ENCODE data around the gene GRPEL1. TPM values are rescaled to one million over a fixed set of nuclear protein-coding genes. Genes with fewer than 3 reads are reported as not detected.

GRPEL1 gene
- total RNA-seq, 1 donor from 2014 or later: 55.4 TPM

DNA sequence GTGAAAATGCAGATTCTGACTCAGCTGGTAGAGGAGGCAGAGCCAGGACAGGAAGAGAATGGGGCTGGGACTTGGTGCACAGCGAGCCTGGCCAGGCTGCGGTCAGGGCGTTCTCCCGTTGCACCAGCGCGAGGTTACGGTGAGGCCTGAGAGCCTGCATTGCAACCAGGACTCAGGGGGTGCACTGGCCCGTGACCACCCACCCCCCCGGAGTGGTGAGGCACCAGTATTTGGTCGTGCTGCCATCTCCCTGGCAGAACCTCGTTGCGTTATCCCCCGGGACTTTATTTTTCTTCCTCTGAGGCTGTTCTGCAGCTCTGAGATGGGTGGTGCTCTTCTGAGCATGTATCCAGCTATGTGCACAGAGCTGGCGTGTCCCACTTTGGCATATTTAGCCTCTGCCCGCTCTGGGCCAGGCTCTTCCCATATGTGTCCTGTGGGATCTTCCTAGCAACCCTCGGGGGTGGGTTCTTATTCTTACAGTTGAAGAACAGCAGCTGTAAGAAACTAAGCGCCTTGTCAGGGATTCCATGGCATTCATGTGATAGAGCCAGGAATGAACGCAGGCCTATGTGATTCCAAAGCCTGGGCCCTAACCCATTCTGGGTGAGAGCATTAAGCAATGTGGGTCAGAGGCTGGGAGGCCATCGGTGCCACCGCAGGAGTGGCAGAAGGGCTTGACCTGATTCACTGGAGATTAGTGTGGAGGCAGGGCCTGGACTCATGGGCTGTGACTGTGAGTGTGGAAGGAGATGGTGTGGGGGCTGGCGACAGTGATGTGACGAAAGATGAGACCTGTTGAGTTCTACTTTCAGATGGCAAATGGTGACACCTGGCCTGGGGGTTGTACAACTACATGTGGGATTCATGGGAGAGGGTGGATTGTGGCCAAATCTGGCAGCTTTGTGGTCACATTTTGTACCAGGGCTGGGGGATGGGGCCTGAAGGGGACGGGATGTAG, 21.6 kb downstream of the GRPEL1 start:
- DNase-seq (ENCODE audit: low read depth, low spot score): no peak

DNA sequence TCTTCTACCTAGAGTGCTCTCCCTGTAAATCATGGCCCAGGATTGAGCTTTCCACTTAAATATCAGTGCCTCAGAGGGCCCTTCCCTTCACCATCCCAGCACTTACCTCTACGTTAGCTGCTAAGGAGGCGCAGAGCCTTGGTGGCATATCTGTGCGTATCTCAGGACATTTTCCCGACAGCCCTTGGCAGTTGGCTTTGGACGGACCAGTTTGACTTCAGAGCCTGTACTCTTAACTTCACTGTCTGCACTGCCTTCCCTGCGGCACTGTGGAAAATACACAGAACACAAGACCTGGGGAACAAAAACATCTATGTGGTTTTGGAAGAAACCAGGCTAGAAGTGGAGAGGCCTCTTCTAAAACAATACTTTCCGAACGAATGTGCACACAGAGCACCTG, 22.3 kb downstream of the GRPEL1 start:
- no peak for DNase-seq (ENCODE audit: low read depth, low spot score)

GRCh38 chr4:7044137-7044930, 23.5 kb downstream of the GRPEL1 start:
- DNase-seq (ENCODE audit: low read depth, low spot score): no peak

- no peak for DNase-seq (ENCODE audit: low read depth, low spot score)
Observed at GRCh38 chr4:7043284-7044136, 24.4 kb downstream of the GRPEL1 start, which contains the start of gene TADA2B. TADA2B (plus strand) TSS chr4:7043372; CDS start chr4:7043580, 208 bp downstream.

DNA sequence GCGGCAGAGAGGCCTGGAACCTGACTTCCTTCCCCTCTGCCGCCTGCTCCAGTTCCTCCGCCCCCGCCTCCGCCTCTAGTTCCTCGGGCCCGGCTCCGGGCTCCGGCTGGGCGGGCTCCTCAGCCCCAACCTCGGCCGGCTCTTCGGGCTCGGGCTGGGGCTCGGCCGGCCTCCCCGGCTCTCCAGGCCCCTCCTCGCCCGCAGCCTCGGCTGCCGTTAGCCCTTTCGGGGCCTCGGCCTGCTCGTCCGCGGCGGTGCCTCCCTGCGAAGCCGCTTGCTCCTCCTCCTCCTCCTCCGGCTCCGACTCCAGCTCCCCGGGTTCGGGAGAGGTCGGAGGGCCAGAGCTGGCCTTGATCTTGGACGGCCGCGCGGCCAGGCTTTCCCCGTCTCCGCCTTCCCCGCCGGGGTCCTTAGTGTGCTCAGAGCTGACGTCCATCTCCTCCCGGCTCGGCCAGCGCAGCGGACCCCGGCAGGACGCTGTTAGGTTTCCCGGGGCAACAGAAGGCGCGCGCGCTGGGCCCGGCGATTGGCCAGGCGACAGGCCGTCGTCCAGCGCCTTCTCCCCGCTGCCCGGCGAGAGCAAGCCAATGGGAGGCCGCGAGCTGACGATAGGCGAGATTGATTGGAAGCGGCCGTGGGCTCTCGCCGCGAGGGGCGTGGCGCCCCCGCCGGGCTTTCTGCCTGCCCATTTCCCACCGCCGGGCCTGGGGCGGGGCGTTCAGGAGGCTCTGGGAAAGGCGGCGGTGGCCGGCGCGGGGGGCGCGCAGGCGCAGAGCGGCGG, 25.2 kb downstream of the GRPEL1 start:
- DNase-seq (ENCODE audit: low read depth, low spot score): peak; percentile 92

DNA sequence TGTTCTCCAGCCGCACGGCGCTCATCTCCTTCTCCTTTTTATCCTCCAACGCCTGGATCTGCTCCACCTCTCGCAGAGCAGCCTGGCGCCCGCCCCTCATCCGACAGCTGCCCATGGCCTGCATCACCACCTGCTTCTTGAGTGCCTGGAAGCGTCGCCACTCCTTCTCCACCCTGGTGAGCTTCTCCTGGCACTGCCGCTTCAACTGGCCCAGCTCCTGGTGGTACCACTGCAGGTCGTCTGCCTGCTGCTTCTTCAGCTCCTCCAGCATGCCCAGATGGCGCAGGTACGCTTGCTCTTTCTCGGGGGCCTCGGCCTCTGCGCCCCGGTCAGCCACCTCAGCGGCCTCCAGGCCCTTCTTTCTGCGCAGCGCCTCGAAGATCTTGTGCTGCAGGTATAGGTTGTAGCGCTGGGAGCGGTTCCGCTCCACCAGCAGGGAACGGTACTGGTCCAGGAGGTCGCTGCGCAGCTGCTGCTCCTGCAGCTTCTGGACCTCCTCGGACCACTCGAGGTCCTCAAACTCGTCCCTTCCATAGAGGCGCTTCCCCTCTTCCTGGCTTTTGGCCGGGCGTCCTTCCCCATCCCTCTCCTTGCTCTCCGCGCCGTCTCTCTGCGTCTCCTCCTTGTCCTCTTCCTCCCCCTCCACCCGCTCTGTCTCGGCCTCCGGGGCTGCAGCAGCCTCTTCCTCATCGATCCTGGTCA, 25.9 kb downstream of the GRPEL1 start:
- DNase-seq (ENCODE audit: low read depth, low spot score): no peak

DNA sequence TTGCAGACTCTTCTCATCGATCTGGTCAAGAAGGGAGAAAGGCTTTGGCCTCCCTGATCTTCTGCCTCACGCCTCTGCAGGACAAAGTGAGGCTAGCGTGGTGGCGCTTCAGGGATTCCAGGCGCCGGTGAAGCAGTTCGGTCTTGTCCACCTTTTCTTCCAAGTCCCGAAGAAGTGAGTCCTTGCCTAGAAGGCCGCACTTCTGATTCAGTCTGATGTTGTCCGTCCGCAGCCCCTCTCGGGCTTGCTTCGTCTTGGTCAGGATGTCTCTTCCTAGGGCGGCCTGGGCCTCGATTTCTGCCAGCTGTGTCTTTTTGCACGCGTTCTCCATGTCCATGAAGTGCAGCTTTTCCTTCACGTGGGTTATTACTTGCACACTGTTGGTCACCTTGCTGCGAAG, 26.6 kb downstream of the GRPEL1 start:
- no peak for DNase-seq (ENCODE audit: low read depth, low spot score)

- no peak for DNase-seq (ENCODE audit: low read depth, low spot score)
Observed at GRCh38 chr4:7040765-7041164, 27.1 kb downstream of the GRPEL1 start.

GRCh38 chr4:7037425-7037824, 30.4 kb downstream of the GRPEL1 start:
- DNase-seq (ENCODE audit: low read depth, low spot score): no peak

DNA sequence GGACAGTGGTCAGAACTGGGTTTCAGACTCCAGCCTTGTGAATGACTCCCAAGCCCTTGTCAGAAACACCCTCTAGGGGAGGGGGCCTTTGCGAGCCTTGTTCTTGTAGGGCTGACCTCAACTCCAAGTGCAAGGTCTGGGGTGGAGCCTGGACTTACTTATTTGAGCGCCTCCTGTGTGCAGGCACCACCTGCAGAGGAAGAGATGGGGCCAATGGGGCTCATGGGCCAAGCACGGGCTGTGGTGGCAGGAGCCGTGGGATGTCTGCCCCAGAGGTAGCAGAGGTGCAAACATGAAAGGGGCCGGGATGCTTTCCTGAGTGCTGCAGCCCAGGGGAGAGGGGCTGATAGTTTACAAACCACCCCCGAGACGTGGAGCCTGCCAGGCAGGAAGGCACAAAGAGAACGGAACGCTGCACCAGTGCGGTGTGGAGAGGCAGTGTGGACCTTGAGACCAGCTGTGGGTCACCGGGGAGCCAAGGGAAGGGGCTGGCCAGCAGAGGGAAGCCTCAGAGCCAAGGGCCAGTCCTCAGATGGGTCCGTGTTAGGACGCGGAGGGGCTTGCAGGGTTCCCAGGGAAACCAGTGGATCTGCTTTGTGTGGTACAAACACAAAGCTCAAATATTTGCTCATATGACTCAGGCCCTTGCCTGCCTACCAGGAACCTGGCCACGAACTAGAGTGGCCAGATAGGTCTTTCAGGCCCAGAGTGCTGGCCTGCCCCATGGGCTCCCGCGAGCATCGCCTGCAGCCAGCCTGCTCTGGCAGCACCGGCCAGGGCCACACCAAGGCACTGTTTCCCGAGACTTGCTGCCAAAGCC, 33.4 kb downstream of the GRPEL1 start:
- DNase-seq (ENCODE audit: low read depth, low spot score): no peak

GRCh38 chr4:7032596-7032995, 35.3 kb downstream of the GRPEL1 start:
- no peak for DNase-seq (ENCODE audit: low read depth, low spot score)

- no peak for DNase-seq (ENCODE audit: low read depth, low spot score)
Observed at GRCh38 chr4:7031558-7032449, 36.1 kb downstream of the GRPEL1 start.

DNA sequence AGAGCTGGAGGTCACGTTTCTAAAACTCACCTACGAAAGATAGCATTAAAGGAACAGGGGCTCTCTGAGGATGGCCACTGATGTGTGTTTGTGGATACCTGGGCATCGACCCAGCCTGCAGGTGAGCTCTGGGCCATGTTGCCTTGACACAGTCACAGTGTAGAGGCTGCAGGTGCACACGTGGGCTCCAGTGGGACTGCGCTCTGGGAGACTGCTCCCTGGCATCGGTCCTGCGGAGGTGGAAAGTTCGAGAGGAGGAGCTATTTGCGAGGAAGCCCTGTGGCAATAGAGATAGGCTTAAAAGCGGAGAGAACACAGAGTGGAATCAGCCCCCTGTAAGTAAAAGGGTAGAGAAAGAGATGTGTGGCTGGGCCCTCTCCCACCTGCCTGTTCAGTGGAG, 37.0 kb downstream of the GRPEL1 start:
- no peak for DNase-seq (ENCODE audit: low read depth, low spot score)

GRCh38 chr4:7029921-7030320, 37.9 kb downstream of the GRPEL1 start:
- no peak for DNase-seq (ENCODE audit: low read depth, low spot score)

DNA sequence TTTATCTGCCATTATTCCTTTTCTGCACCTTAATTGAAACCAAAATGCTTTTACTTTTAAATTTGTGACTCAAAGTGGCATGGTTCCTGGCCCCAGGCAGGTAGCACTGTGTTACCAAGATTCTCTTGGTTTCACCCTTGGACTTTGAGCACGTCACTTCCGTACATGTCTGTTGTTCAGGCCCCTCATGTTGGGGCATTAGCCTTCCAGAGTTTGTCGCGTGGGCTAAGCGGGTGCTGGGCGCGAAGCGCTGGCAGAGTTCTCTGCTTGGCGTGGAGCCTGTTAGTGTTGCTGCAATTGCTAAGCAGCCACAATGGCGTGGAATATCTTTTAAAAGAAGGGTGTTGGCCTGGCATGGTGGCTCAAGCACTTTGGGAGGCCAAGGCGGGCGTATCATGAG, 38.7 kb downstream of the GRPEL1 start:
- DNase-seq (ENCODE audit: low read depth, low spot score): no peak

- DNase-seq (ENCODE audit: low read depth, low spot score): no peak
Observed at GRCh38 chr4:7027913-7028312, 40.0 kb downstream of the GRPEL1 start.

DNA sequence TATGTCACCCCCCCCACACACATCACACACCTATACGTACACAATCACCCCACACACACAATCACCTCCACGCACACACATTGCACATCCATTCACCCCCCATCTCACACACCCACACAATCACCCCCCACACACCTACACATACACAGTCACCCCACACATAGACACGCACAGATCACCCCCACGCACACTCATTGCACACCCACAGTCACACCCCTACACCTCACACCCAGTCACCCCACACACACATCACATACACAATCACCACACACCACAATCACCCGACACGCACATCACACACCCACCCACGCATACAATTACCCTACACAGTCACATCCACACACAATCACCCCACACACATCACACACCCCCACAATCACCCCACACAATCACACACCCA, 40.6 kb downstream of the GRPEL1 start:
- no peak for DNase-seq (ENCODE audit: low read depth, low spot score)

DNA sequence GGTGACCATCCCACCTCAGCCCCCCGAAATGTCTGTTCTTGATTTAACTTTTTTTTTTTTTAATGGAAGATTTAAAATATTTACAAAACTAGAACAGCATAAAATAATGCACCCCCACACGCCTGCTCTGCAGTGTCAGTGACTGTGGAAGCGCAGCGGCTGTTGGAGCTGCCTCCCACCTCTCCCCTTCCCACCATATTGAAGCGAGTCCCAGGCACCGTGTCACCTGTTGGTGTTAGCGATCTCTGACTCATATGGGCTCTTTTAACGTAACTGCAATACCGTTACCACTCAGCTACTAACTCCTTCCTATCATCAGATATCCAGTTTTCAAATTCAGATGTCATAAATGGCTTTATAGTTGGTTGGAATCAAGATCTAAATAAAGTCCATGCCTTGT, 41.8 kb downstream of the GRPEL1 start:
- DNase-seq (ENCODE audit: low read depth, low spot score): no peak

Data from pulmonary artery endothelial cell (primary cell).